Thymus (tissue), 11 donors: Measurements from ENCODE around the gene ATOSA. TPM values are rescaled to one million over a fixed set of nuclear protein-coding genes. Genes with fewer than 3 reads are reported as not detected.

Experiments used
- DNase-seq, 9 donors: peaks; one replicate each; pipeline ENCODE4 v3.0.0-alpha.2; 2013; ENCODE audit warnings: low spot score in 9 of 9, low read depth in 6 of 9, missing footprints in 1 of 9
- H3K27ac ChIP-seq, 2 donors: one replicate each; pipeline ENCODE4 v1.5.1; 2013; ENCODE audit warnings: control low read depth in 1 of 2, low read depth in 1 of 2, low read length in 1 of 2, mild to moderate bottlenecking in 1 of 2, moderate library complexity in 1 of 2
- H3K27me3 ChIP-seq, 2 donors: one replicate each; pipeline ENCODE4 v1.5.1; 2013; ENCODE audit warnings: low read length in 1 of 2; ENCODE audit not compliant: control insufficient read depth in 2 of 2, insufficient read depth in 1 of 2
- H3K36me3 ChIP-seq, 2 donors: one replicate each; pipeline ENCODE4 v1.5.1; 2013; ENCODE audit warnings: low read length in 1 of 2, mild to moderate bottlenecking in 1 of 2, moderate library complexity in 1 of 2; ENCODE audit not compliant: control insufficient read depth in 2 of 2, insufficient read depth in 2 of 2
- H3K4me1 ChIP-seq, 2 donors: one replicate each; pipeline ENCODE4 v1.5.1; 2013; ENCODE audit warnings: low read length in 2 of 2; ENCODE audit not compliant: control insufficient read depth in 2 of 2, insufficient read depth in 2 of 2
- H3K4me3 ChIP-seq, 2 donors: one replicate each; pipeline ENCODE4 v1.5.1; 2013; ENCODE audit warnings: low read length in 2 of 2, control low read depth in 1 of 2, mild to moderate bottlenecking in 1 of 2
- H3K9me3 ChIP-seq, 2 donors: one replicate each; pipeline ENCODE4 v1.5.1; 2013; ENCODE audit warnings: low read length in 1 of 2, mild to moderate bottlenecking in 1 of 2; ENCODE audit not compliant: control insufficient read depth in 2 of 2, insufficient read depth in 1 of 2
- WGBS: extraction: QIAGEN DNeasy Blood & Tissue Kit; methylation state at CpG from one replicate; pipeline ENCODE4 v1.1.7; 2013; 5-methylcytosine and 5-hydroxymethylcytosine counted together
- polyA plus RNA-seq: library from polyadenylated mRNA; stranded (reverse); fragments of 200-250 nt; gene quantifications from one replicate; pipeline ENCODE4 v1.2.3, GENCODE V29; 2013
- total RNA-seq: library from RNA; stranded (reverse); fragments of 120-200 nt; gene quantifications from one replicate; pipeline ENCODE4 v1.2.4, GENCODE V29; 2013
- donor health status: healthy.

Gene ATOSA
- total and polyA plus RNA-seq, 2 donors, result 23.4 to 96.9 TPM

DNA sequence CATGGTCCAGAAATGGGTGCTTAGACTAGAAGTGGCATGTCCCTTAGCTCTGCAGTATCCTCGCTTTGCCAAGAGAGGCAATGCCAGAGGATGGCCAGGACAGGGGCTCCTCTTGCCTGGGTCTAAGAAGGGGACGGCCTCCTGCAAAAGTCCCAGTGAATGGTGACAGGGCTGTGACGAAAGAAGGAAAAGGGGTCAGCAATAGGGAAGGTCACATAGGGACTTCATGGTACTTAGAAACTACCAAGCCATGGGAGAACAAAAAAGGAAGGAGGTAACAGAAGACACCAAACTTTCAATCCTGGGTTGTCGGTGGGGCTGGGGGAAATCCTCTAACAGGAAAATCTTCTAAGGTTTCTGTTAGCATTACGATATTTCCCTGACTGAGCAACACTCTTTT lies 36.2 kb upstream of the ATOSA start:
- Histone ChIP-seq H3K36me3 (no peaks in the 10 kb centered on the region), H3K4me1 (no peaks in the 10 kb centered on the region), H3K27me3 (no peaks in the 10 kb centered on the region), H3K9me3 (no peaks in the 10 kb centered on the region), H3K27ac (no peak overlapping the region), H3K4me3 (no peak overlapping the region)
- WGBS, result 85% methylated on average over 5 of the region's 5 CpGs
- DNase-seq, result no peak

DNA sequence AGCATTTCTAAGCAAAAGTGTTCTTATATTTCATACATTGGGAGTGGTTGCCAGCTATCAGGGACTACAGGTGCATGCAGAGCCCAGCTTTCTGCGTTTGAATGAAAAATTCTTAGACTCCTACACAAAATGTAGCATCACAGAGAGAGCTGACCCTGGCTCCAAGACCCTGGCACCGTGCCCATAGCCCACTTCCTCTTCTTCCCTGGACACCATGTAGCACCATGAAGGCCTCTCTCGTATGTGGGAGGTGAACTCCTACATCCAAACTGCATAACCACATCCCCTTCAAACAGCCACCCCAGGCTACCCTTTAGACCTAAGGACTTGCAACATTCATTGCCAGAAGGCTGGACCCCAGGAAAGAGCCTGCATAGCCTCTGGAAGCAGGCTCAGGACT lies 35.8 kb upstream of the ATOSA start:
- DNase-seq, result no peak

DNA sequence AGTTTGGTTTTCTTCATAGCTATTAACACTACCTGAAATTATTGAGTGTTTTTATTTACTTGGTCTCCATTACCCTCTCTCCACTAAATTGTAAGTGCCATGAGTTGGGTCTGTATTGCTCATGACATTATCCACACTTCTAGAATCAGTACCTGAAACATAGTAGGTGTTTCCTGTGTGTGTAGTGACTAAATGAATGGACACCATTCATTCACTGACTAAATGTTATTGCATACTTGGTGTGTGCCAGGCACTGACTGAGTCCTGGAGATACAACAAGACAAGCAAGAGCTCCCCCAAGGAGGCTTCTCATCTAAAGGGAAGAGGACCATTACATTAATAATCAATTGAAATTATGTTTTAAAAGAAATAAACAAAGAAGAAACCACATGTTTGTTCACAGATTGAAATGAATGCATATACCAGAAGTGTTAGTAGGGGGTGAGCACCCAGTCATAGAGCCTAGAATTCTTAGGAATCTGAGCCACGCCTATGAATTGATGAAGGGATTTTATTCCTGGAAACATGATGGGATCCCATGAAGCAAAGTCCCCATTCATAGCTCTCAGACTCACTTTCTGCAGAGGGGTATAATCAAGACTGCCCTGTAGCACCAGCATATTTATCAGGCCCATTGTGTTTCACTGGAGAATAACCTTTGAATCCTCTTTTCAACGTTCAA lies 31.7 kb upstream of the ATOSA start:
- Histone ChIP-seq H3K27ac (no peak overlapping the region), H3K27me3 (no peaks in the 10 kb centered on the region), H3K4me1 (no peaks in the 10 kb centered on the region), H3K36me3 (no peaks in the 10 kb centered on the region), H3K4me3 (no peak overlapping the region), H3K9me3 (no peaks in the 10 kb centered on the region)
- DNase-seq, result no peak
- 98% methylated on average over 2 of the region's 2 CpGs for WGBS

More for the DNA sequence above, 35.8 kb upstream of the ATOSA start:
- 83% methylated on average over 3 of the region's 3 CpGs for WGBS
- Histone ChIP-seq H3K27me3 (no peaks in the 10 kb centered on the region), H3K4me3 (no peak overlapping the region), H3K9me3 (no peaks in the 10 kb centered on the region), H3K4me1 (no peaks in the 10 kb centered on the region), H3K27ac (no peak overlapping the region), H3K36me3 (no peaks in the 10 kb centered on the region)

DNA sequence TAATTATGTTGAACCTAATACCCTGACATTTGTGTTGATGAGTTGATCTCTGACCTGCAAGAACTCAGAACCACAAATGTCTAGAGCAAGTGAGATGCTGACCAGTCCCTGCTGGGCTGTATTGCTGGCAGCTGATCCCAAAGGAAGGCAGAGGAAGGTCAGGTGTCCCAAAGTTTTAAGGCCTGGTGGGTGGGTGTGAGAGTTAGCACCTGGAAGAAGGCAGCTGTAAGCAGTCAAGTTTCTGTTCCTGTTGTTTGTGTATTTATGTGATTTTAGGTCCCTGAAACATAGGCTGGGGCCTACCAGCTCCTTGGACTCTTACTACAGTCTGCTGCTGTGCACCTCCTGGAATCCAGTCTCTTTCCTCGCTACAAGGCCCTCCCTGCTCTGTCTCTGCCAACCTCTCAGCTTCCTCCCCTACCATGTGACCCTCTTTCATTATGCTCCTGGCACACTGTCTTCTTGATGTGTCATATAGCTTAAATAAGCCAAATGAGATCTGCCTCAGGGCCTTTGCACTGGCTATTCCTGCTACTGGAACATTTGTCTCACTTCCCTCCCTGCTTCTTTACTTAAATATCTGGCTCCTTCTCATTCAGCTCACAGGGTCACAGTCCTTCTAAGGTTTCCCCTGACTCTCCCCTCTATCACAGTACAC lies 31.0 kb upstream of the ATOSA start:
- Histone ChIP-seq H3K27ac (no peak overlapping the region), H3K27me3 (no peaks in the 10 kb centered on the region), H3K9me3 (no peaks in the 10 kb centered on the region), H3K36me3 (no peaks in the 10 kb centered on the region), H3K4me1 (no peaks in the 10 kb centered on the region), H3K4me3 (no peak overlapping the region)
- DNase-seq, result no peak
- 96% methylated on average over 1 of the region's 1 CpG for WGBS

- Histone ChIP-seq H3K27me3 (no peaks in the 10 kb centered on the region), H3K9me3 (no peaks in the 10 kb centered on the region), H3K4me3 (no peak overlapping the region), H3K27ac (no peak overlapping the region), H3K36me3 (no peaks in the 10 kb centered on the region), H3K4me1 (no peaks in the 10 kb centered on the region)
- no peak for DNase-seq
- 95% methylated on average over 10 of the region's 10 CpGs for WGBS
Measured at GRCh38 chr15:52709187-52709981, 30.2 kb upstream of the ATOSA start.

GRCh38 chr15:52706091-52706490 lies 26.9 kb upstream of the ATOSA start:
- Histone ChIP-seq H3K27ac (no peak overlapping the region), H3K9me3 (no peaks in the 10 kb centered on the region), H3K27me3 (no peaks in the 10 kb centered on the region), H3K36me3 (no peaks in the 10 kb centered on the region), H3K4me1 (no peaks in the 10 kb centered on the region), H3K4me3 (no peak overlapping the region)
- no peak for DNase-seq
- WGBS, result 97% methylated on average over 1 of the region's 1 CpG

- 94% methylated on average over 1 of the region's 1 CpG for WGBS
- no peak for DNase-seq
- no peaks in the 10 kb centered on the region for H3K9me3 ChIP-seq
- H3K27me3 ChIP-seq, result no peaks in the 10 kb centered on the region
- no peaks in the 10 kb centered on the region for H3K4me1 ChIP-seq
- no peaks in the 10 kb centered on the region for H3K36me3 ChIP-seq
- H3K27ac ChIP-seq, result no peak overlapping the region
- H3K4me3 ChIP-seq, result no peak overlapping the region
Measured at GRCh38 chr15:52702390-52702789, 23.2 kb upstream of the ATOSA start.

DNA sequence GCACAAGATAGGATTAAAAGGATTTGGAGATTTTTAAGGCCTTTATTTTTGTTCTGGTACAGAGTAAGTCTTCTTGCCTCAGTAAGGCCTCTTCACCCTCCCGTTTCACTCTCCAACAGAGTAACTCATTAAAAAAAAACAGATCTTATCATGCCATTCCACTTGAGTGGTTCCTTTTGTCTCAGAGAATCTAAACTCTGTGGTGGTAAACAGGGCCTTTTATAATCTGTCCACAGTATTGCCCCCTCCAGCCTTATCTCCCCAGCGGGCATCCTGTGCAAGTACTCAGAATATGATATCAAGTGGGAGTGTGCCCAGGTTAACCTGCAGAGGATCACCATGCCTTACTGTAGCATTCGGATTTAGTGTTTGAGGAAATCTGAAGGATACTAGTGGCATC lies 20.3 kb upstream of the ATOSA start:
- WGBS, result 82% methylated on average over 3 of the region's 3 CpGs
- Histone ChIP-seq H3K27me3 (no peaks in the 10 kb centered on the region), H3K4me3 (no peak overlapping the region), H3K36me3 (no peaks in the 10 kb centered on the region), H3K4me1 (no peaks in the 10 kb centered on the region), H3K9me3 (no peaks in the 10 kb centered on the region), H3K27ac (no peak overlapping the region)
- DNase-seq, result no peak

DNA sequence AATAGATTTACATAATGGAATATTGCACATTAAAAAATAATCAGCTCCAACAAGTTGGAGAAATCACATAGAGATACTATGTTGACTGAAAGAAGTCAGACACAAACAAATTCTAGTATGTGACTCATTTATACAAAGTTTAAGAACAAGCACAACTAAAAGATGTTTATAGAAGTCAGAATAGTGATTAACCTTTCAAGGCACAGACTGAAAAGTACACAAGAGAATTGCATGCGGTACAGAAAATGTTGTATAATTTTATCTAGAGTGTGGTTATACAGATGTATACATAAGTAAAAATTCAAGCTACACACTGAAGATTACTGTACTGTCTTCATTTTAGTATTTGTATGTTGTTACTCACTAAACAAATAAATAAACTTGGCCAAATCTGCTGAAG lies 19.3 kb upstream of the ATOSA start:
- H3K27me3 ChIP-seq, result no peaks in the 10 kb centered on the region
- no peak overlapping the region for H3K4me3 ChIP-seq
- H3K9me3 ChIP-seq, result no peaks in the 10 kb centered on the region
- H3K4me1 ChIP-seq, result no peaks in the 10 kb centered on the region
- 42% methylated on average over 1 of the region's 1 CpG for WGBS
- no peak overlapping the region for H3K27ac ChIP-seq
- H3K36me3 ChIP-seq, result no peaks in the 10 kb centered on the region
- DNase-seq, result no peak
